HG03432 (cell line): ENCODE results near the gene ATXN1.
"Not testable (repeated sequence)": the region's sequence is repeated elsewhere in the genome, so short reads cannot be mapped to it uniquely, and the experiment has no call there.

Experiments used
- ATAC-seq: cut with Tn5 transposase; IDR thresholded peaks from one replicate; pipeline ENCODE4 v1.9.1; 2021; ENCODE audit warnings: mild to moderate bottlenecking, moderate library complexity; ENCODE audit not compliant: unreplicated experiment

The ATXN1 gene

GRCh38 chr6:16725145-16725864 lies 36.0 kb downstream of the ATXN1 start:
- ATAC-seq: no peak

DNA sequence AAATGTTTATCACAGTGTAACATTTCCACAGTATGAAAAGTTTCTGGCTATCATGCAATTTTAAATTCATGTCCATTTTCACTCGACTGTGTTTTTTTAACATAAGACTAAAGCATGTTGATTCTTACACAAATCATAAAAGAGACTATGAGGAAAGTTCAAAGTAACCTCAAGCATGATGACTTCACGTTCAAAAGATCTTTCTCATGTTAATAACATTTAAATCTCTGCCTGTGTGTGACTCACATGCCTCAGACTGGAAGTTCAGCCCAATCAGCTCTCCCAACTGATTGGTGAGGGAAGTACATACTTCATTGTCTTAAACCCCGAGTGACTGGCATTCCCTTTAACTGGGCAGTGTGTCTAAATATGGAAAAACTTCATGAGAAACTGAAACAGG lies 37.4 kb downstream of the ATXN1 start:
- ATAC-seq: no peak

DNA sequence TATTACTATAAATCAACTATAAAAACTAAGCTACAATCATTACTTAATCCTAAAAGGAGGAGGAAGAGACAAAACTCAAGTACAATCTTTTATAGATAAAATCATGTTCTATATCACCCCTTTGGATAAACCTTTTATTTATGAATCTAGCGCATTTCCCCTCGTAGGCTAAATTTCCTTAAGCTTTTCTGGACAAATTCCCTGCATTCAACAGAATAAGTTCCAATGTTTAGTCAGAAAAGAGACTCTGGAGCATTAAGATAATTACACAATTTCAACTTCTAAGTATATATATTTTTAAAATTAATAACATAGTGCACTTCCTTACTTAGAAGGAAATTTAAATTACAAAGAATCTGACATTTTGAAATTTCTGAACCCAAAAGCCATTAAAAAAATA lies 37.9 kb downstream of the ATXN1 start:
- no peak for ATAC-seq

- ATAC-seq: no peak
These were observed 38.6 kb downstream of the ATXN1 start for GRCh38 chr6:16722630-16723029.

DNA sequence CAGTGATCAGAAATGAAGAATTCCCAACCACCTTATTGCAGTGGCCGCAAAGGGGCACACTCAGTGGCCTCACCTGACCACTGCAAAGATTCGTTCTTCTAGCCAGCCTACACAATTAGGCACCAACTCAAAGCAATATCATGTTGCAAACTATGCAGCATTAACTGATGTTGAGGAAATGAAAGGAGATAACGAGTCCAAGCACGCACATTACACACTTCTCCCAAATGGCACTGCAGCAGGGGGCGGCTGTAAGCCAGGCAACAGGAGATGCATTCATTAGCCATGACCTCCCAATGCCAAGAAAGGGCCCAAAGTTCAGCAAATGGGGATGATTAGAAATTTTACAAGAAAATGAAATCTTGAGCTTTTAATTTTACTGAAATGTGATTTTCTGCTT lies 39.3 kb downstream of the ATXN1 start:
- ATAC-seq: no peak

GRCh38 chr6:16720861-16721260 lies 40.4 kb downstream of the ATXN1 start:
- no peak for ATAC-seq

GRCh38 chr6:16719488-16719887 lies 41.8 kb downstream of the ATXN1 start:
- no peak for ATAC-seq

DNA sequence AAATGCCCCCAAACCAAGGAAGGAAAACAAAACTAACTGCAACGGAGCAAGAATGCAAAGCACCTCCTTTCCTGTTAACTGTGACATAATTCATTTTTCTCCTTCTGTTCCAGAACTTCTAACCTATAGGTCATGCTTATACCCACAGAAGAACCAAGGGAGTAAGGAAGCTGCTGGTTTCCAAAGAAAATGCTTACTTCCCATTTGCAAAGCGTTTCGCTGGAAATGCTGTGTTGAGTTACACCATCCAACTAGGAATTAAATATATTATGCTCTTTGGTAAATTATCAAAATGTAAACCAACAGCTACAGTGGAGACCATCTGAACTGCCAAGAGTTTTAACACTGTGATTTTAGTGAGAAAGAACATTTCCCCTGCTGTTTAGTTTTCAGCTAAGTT lies 42.9 kb downstream of the ATXN1 start:
- no peak for ATAC-seq

DNA sequence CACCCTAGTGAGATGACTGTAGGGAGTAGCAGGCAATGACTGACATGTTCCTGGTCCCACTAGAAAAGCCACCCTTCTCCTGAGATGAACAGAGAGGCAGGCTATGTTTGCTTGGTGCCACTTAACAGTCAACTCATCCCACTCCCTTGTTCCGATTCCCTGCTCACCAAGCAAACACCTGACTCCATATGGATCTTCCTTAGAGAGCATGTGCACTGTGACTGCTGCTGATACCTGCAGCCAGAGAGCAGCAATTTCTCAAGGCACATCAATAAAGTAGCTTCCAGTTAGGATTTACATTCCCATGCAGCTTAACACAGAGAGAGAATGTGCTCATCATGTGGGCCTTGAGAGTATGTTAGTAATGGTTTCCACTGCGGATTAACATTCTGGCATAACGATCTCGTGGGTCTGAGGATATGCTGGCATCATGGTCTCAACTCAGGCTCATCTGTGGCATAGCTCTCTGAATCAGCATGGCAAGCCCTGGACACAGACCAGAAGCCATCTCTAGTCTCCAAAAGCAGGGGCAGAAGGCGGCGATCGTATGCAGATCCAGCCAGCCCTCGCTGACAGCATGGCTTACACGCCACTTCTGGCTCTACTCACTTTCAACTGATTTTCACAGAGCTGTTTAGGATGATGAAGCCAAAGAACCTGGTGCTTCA lies 43.9 kb downstream of the ATXN1 start:
- ATAC-seq: no peak

GRCh38 chr6:16716321-16716858 lies 44.9 kb downstream of the ATXN1 start:
- no peak for ATAC-seq

DNA sequence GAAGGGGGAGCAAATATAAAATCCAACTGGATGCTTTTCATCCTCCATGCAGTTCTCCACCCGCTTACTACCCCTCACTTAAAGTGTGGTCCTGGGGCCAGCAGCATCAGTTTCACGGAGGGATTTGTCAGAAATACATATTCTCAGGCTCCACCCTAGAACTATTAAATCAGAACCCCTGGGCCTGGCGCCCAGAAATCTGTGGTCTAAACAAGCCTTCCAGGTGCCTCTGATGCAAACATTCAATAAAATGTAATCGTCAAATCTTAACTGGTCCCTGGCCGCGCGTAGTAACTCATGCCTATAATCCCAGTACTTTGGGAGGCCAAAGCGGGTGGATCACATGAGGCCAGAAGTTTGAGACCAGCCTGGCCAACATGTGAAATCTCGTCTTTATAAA lies 47.7 kb downstream of the ATXN1 start:
- ATAC-seq: no peak

DNA sequence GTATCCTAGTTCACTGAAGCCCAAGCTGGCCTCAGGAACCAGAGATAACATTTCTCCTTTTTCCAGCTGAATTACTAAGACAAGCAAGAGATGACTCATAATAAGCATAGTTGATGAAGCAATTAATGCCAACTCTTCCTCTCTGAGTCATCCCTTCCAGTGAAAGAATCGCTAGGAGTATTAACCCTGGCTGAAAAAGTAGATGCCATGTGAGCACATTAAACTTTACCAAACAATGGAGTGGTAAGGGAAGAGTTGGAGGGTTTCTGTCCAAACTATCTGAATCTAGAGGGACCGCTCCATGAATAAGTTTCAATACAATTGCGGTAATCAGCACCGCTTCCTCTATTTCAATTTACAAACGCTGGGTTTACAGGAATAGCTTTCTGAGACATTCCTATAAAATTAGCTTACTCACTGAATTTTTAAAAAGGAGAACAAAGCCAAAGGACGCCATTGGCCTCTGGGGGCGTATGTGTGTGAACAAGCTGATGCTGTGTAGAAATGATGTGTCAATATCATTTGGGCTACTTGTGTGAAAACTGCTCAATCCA lies 48.3 kb downstream of the ATXN1 start:
- ATAC-seq: peak; percentile 30

DNA sequence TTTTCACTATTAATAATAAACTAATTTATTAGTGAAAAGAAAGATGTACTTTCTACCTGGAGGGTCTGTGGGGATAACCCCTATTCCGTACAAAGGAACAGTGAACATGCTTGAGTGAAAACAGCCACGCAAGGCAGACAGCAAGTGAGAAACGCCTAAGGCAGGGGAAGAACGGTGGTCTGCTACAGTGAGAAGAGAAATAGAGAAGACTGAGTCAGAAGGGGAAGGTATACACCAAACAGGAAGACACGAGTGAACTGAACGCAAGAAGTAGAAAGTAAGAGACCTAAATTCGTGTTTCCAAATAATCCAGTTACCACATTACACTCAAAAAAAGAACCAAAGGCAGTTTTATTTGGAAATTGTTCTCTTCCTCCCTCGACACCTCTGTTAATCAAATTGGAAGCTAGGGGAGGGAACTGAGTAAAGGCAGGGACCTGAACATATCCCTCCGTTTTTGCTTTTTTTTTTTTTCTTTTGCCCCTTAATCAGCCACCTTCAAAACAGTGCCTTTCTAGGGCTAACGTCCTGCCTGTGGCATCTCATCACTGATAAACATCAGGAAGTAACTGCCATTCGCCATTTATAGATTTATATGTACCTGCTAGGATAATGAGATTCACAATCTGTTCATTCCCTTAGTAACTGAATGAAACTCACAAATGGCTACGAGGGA lies 48.9 kb downstream of the ATXN1 start:
- peak; percentile 84 for ATAC-seq

DNA sequence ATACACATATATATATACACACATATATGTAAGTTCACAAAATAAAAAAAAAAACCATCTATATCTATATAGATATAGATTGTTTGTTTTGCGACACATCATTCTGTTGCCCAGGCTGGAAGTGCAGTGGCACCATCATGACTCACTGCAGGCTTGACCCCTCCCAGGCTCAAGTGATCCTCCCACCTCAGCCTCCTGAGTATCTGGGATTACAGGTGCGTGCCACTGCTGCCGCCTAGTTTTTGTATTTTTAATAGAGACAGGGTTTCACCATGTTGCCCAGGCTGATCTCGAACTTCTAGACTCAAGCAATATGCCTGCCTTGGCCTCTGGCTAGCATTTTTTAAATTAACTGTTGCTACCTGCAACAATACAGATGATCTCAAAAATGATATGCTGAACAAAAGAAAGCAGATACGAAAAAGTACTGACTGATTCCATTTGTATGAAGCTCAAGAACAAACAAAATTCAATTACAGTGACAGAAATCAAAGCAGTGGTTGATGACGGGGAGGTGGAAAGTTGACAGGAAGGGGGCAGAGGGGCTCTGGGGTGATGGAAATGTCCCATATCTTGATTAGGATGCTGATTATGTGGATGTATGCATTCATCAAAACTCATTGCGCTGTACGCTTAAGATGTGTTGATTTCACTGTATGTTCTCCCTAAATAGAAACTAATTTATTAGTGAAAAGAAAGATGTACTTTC lies 49.6 kb downstream of the ATXN1 start:
- no peak for ATAC-seq

DNA sequence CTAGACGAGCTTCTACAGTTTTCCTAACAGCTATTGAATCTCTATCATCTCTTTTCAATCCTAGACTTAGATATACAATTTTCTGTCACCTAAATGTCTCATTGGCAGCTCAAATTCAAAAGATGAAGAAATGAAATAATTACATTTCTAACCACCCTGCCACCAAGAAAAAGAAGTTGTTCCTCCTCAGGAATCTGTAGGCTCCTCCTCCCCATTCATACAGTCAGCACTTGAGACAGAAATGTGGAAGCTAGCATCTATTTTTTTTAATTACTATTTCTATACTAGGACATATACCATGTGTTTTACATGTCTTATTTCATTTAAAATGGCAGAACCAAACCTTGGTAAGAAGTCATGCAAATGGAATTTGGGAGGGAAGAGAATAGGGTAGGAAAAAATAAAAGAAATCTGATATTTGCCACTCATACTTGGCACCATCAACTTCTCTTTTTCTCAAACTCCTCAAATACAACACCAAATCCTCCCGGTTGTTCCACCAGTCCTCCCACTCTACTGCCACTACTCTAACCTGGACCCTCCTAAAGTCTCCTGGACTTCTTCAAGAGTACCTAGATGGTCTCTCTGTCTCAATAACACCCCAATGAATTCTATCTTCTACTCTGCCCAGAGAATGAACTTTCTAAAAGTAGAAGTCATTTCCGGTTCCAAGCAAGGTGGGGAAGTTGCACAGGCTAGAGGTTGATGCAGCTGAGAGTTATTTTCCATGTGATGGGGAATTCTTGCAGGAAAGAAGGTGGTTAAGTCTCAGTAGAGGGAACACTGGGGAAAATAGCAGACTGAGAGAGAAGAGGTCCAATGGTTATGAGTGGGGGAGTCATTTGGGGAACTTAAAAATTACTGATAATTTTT lies 54.1 kb downstream of the ATXN1 start:
- peak; percentile 67 for ATAC-seq

DNA sequence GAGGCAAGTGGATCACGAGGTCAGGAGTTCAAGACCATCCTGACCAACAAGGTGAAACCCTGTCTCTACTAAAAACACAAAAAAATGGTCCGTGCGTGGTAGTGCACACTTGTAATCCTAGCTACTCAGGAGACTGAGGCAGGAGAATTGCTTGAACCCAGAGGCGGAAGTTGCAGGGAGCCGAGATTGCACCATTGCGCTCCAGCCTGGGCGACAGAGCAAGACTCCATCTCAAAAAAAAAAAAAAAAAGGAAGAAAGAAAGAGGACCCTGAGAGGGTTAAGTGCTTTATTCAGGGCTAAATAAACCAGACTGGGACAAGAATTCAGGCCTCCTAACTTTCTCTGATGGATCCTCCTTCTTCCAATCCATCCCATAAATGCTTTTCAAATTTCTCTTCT lies 54.8 kb downstream of the ATXN1 start:
- ATAC-seq: not testable (repeated sequence)

DNA sequence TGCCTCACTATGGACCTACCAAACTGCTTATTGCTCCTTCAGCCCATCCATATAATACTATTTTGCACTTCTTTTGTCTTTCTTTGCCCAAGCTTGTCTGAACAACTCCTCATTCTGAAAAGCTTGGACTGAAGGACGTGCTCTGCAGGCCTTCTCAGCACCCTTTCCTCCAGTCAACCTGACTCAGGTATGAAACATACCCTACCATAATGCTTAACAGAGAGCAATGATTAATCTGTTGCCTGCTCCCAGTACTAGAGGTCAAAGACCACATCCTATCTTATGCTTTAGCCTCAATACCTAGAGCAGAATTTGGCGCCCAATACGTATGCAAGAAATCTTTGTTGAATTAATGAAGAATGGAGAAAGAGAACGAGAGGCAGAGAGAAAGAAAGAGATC lies 55.2 kb downstream of the ATXN1 start:
- no peak for ATAC-seq

DNA sequence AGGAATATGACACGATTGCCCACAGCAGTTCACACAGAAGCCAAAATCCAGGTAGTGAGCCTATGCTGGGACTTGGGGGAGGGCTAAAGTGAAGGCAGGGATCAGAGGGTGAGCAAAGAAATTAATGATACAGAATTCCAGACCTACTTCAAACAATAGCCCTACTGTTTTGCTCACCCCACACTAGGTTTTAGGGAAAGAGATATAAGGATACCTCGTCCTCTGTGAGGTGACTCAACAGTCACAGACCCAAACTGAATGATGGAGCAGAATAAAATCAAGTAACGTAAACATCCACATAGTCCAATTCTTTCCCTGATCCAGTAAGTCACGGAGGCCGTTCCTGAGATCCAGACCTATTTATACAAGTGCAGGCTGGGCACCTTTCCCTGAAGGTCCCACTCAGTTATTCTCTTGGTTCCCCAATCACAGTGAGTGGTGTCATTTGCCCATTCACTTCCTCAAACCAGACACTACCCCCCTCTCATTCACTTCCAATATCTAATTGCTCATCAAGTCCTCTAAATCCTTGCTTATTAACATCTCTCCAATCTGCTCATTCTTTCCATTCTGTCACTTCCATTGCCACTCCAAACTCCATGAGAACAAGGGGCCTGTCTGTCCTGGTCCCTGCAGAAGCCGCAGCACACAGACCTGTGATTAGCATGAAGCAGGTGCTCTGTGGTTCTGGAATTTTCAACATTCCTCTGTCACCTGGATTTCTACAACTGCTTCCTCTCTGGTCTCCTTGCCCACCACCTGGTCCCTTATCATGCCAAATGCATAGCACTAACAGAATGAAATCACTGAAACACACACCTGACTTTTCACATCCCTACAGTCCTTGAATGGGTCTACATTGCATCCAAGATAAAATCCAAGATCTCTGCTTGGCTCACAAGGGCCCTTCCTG lies 55.9 kb downstream of the ATXN1 start:
- ATAC-seq: no peak
